Measurements from ENCODE around the gene GATAD1.
"Not testable (repeated sequence)": the region's sequence is repeated elsewhere in the genome, so short reads cannot be mapped to it uniquely, and the experiment has no call there.

DNA sequence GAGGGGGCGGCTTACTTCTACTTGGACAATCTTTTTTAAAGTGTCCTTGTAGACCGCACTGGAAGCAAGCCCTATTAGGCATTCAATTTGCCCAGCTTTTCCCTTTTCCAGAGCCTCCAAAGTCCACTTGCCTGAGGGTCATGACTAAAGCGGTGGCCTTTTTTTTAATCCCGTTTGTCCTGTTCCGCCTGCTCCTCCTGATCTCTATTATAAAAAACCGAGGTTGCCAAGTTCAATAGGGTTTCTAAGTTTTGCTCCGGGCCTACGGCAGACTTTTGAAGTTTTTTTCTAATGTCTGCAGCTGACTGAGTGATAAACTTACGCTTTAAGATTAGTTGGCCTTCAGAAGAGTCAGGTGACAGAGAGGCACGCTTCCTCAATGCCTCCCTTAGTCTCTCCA is 26.7 kb downstream of the GATAD1 start:
- TF ChIP-seq, protein P1, sequence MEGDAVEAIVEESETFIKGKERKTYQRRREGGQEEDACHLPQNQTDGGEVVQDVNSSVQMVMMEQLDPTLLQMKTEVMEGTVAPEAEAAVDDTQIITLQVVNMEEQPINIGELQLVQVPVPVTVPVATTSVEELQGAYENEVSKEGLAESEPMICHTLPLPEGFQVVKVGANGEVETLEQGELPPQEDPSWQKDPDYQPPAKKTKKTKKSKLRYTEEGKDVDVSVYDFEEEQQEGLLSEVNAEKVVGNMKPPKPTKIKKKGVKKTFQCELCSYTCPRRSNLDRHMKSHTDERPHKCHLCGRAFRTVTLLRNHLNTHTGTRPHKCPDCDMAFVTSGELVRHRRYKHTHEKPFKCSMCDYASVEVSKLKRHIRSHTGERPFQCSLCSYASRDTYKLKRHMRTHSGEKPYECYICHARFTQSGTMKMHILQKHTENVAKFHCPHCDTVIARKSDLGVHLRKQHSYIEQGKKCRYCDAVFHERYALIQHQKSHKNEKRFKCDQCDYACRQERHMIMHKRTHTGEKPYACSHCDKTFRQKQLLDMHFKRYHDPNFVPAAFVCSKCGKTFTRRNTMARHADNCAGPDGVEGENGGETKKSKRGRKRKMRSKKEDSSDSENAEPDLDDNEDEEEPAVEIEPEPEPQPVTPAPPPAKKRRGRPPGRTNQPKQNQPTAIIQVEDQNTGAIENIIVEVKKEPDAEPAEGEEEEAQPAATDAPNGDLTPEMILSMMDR (conservative IDR thresholded peaks at IDR 0.05; ENCODE audit: low read length), result not testable (repeated sequence)
- TF ChIP-seq EZH2phosphoT487 (IDR thresholded peaks at IDR 0.05; ENCODE audit: borderline replicate concordance), result not testable (repeated sequence)

Data from Loucy (cell line).